ENCODE results near the gene IL3RA. TPM values are rescaled to one million over a fixed set of nuclear protein-coding genes. Genes with fewer than 3 reads are reported as not detected.

IL3RA gene
- total RNA-seq, 1 experiment from 2014 or later: 0.49 TPM

DNA sequence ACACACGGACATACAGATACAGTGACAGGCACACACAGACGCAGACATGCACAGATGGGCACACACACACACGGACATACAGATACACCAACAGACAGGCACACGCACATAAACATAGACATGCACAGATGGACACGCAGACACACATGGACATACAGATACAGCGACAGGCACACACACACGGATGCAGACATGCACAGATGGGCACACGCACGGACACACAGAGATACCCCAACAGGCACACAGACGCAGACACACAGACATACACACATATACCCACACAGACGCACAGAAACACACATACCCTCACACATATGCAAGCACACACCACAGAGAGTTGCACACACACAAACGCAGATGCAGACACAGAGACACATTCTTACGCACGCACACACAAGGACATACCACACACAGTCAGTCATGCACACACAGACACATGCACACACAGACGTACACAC, 79.8 kb downstream of the IL3RA start:
- BruUV-seq (replicated peaks): no TSS peak
- Histone ChIP-seq H3K27me3 (replicated peaks; ENCODE audit: insufficient read depth, low read depth, low read length, poor library complexity) (no peaks in the 10 kb centered on the region), H3K9me3 (ENCODE audit: low read depth, low read length, poor library complexity, severe bottlenecking) (peaks cover 2% of the 10 kb centered on the region), H3K36me3 (ENCODE audit: insufficient read depth, low read length, poor library complexity, severe bottlenecking) (peaks cover 41% of the 10 kb centered on the region), H3K4me1 (ENCODE audit: insufficient read depth, low read length, poor library complexity, severe bottlenecking) (no peaks in the 10 kb centered on the region), H3K4me3 (ENCODE audit: low read depth, low read length, poor library complexity, severe bottlenecking) (no peak overlapping the region), H3K27ac (ENCODE audit: low read depth, low read length, poor library complexity, severe bottlenecking) (no peak overlapping the region)
- POLR2A ChIA-PET (ENCODE audit: low non-redundant PET): no interaction called here
- TF ChIP-seq EZH2 (IDR thresholded peaks at IDR 0.05; ENCODE audit: borderline replicate concordance, low read depth, low read length, poor library complexity, severe bottlenecking): no peak
- TF ChIP-seq, protein P1, sequence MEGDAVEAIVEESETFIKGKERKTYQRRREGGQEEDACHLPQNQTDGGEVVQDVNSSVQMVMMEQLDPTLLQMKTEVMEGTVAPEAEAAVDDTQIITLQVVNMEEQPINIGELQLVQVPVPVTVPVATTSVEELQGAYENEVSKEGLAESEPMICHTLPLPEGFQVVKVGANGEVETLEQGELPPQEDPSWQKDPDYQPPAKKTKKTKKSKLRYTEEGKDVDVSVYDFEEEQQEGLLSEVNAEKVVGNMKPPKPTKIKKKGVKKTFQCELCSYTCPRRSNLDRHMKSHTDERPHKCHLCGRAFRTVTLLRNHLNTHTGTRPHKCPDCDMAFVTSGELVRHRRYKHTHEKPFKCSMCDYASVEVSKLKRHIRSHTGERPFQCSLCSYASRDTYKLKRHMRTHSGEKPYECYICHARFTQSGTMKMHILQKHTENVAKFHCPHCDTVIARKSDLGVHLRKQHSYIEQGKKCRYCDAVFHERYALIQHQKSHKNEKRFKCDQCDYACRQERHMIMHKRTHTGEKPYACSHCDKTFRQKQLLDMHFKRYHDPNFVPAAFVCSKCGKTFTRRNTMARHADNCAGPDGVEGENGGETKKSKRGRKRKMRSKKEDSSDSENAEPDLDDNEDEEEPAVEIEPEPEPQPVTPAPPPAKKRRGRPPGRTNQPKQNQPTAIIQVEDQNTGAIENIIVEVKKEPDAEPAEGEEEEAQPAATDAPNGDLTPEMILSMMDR (conservative IDR thresholded peaks at IDR 0.05; ENCODE audit: low read depth, low read length): no peak
- intact Hi-C loops (cut with micrococcal nuclease; ENCODE audit: unreplicated experiment): no loop called here
- CTCF ChIA-PET: no interaction called here
- DNase-seq (ENCODE audit: low spot score): no peak

DNA sequence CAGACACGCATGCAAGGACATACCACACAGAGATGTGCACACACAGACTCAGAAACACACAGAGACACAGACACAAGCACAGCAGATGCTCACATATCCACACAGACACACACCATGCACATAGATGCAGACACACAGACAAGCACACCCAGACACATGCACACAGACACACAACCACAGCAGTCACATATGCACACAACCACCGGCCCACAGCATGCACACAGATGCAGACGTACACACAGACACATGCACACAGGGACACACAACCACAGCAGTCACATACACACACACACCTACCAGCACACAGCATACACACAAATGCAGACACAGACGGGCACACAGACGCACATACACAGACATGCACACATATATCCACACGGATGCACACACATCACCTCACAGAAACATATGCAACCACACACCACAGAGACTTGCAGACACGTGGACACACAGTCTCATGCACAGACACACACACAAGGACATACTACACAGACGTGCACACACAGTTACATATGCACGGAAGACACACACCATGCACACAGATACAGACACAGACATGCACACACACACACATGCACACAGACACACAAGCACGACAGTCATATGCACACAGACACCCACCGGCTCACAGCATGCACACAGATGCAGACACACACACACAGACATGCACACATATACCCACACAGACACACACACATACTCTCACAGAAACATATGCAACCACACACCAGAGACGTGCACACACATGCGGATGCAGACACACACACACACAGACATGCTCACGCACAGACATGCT, 80.6 kb downstream of the IL3RA start:
- intact Hi-C loops (cut with micrococcal nuclease; ENCODE audit: unreplicated experiment): no loop called here
- no peak for DNase-seq (ENCODE audit: low spot score)
- Histone ChIP-seq H3K27ac (ENCODE audit: low read depth, low read length, poor library complexity, severe bottlenecking) (no peak overlapping the region), H3K4me3 (ENCODE audit: low read depth, low read length, poor library complexity, severe bottlenecking) (no peak overlapping the region), H3K9me3 (ENCODE audit: low read depth, low read length, poor library complexity, severe bottlenecking) (peaks cover 10% of the 10 kb centered on the region), H3K36me3 (ENCODE audit: insufficient read depth, low read length, poor library complexity, severe bottlenecking) (peaks cover 45% of the 10 kb centered on the region), H3K27me3 (replicated peaks; ENCODE audit: insufficient read depth, low read depth, low read length, poor library complexity) (no peaks in the 10 kb centered on the region), H3K4me1 (ENCODE audit: insufficient read depth, low read length, poor library complexity, severe bottlenecking) (no peaks in the 10 kb centered on the region)
- no TSS peak for BruUV-seq (replicated peaks)
- CTCF ChIA-PET: no interaction called here
- TF ChIP-seq, protein P1 (conservative IDR thresholded peaks at IDR 0.05; ENCODE audit: low read depth, low read length): no peak
- POLR2A ChIA-PET (ENCODE audit: low non-redundant PET): no interaction called here

DNA sequence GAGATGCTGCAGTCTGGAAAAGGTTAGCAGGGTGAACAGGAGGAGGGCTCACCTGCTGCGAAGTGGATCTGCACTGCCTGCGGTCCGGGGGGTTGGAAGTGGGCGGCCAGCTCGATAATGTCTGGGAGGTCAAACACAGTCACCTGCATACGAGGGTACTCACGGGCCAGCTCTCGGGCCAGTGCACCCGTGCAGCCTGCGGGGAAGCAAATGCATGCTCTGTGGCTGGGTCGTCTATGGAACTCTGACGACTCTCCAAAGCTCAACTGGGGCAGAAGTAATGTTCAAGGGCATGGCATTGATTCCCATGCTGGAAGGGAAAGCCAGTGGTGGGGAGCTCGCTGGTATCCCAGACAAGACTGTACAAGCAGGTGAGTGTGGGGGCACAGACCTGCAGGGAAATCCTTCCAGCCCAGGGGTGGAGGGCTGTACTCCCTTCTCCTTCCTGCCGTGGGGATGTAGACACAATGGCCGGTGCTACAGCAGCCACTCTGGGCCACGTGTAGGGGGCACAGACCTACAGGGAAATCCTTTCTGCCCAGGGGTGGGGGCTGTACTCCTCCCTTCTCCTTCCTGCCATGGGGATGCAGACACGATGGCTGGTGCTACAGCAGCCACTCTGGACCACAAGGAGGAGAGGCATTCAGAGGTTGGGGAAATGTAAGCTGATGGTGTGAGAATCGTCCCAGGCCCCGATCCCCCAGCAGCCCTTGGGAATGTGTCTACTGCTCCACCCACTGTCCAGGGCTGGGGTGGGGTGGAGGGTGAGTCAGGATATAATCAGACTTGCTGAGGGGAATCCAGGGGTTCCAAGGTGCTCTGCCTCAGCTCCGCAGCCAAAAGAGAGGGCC, 81.6 kb downstream of the IL3RA start:
- BruUV-seq (replicated peaks): no TSS peak
- Histone ChIP-seq H3K27me3 (replicated peaks; ENCODE audit: insufficient read depth, low read depth, low read length, poor library complexity) (no peaks in the 10 kb centered on the region), H3K9me3 (ENCODE audit: low read depth, low read length, poor library complexity, severe bottlenecking) (peaks cover 15% of the 10 kb centered on the region), H3K27ac (ENCODE audit: low read depth, low read length, poor library complexity, severe bottlenecking) (no peak overlapping the region), H3K4me1 (ENCODE audit: insufficient read depth, low read length, poor library complexity, severe bottlenecking) (no peaks in the 10 kb centered on the region), H3K36me3 (ENCODE audit: insufficient read depth, low read length, poor library complexity, severe bottlenecking) (peaks cover 43% of the 10 kb centered on the region), H3K4me3 (ENCODE audit: low read depth, low read length, poor library complexity, severe bottlenecking) (no peak overlapping the region)
- no peak for DNase-seq (ENCODE audit: low spot score)
- intact Hi-C loops (cut with micrococcal nuclease; ENCODE audit: unreplicated experiment): no loop called here
- CTCF ChIA-PET: no interaction called here
- no peak for TF ChIP-seq EZH2 (IDR thresholded peaks at IDR 0.05; ENCODE audit: borderline replicate concordance, low read depth, low read length, poor library complexity, severe bottlenecking)
- TF ChIP-seq, protein P1 (conservative IDR thresholded peaks at IDR 0.05; ENCODE audit: low read depth, low read length): no peak
- POLR2A ChIA-PET (ENCODE audit: low non-redundant PET): no interaction called here

Measured in A673 (cell line).